Right lobe of liver (tissue), 6 donors: ENCODE results near the gene ZNF785. TPM values are rescaled to one million over a fixed set of nuclear protein-coding genes. Genes with fewer than 3 reads are reported as not detected.
A peak's percentile ranks its signal among the peaks of the same experiment; 100 is the strongest.

Source experiments
- ATAC-seq, 4 donors: fragments of 200-7000 bp; cut with Tn5 transposase; one replicate each; pipeline ENCODE4 v1.9.1; 2020; ENCODE audit warnings: mild to moderate bottlenecking in 4 of 4, moderate library complexity in 4 of 4
- DNase-seq, 3 donors: peaks; one replicate each; pipeline ENCODE4 v3.0.0-alpha.2; 2020
- H3K27ac ChIP-seq, 3 donors: fragments of 200-600 bp; one replicate each; pipeline ENCODE4 v1.8.0; 2022
- H3K27me3 ChIP-seq, 2 donors: fragments of 200-600 bp; one replicate each; pipeline ENCODE4 v1.8.0; 2022
- H3K36me3 ChIP-seq, 4 donors: fragments of 200-600 bp; sonication (generic) in 1 of 4; one replicate each; pipeline versions ENCODE4 v1.5.1 to v1.8.0; 2017 to 2022; ENCODE audit warnings: control low read depth in 1 of 4
- H3K4me1 ChIP-seq, 4 donors: fragments of 200-600 bp; sonication (generic) in 1 of 4; one replicate each; pipeline versions ENCODE4 v1.5.1 to v1.8.0; 2017 to 2022; ENCODE audit warnings: control low read depth in 1 of 4
- H3K4me3 ChIP-seq, 3 donors: fragments of 200-600 bp; one replicate each; pipeline ENCODE4 v1.8.0; 2022
- H3K9me3 ChIP-seq, 4 donors: fragments of 200-600 bp; sonication (generic) in 1 of 4; one replicate each; pipeline versions ENCODE4 v1.5.1 to v1.8.0; 2017 to 2022; ENCODE audit warnings: control low read depth in 1 of 4
- POLR2A ChIP-seq: fragments of 450-650 bp; IDR thresholded peaks from one replicate; pipeline ENCODE4 v1.6.1; 2017; ENCODE audit warnings: antibody characterized with exemption, mild to moderate bottlenecking
- WGBS: methylation state at CpG from one replicate; pipeline ENCODE4 v1.1.6; 2018; ENCODE audit warnings: low coverage, low lambda C conversion rate; ENCODE audit not compliant: insufficient coverage; ENCODE audit errors: missing lambda C conversion rate; 5-methylcytosine and 5-hydroxymethylcytosine counted together
- intact Hi-C, 2 donors: fragments of 100-400 bp; cut with DNase I; formaldehyde crosslinking; loops; one replicate each; pipeline versions ENCODE4 v1.11.2 to v1.14.1; 2022
- total RNA-seq, 6 experiments: library from RNA; depleted of rRNA in 2 of 6; stranded (reverse); fragments of >200 nt in 2 of 6; fragmentation: NEBNext Ultra II Directional in 3 of 6; extraction: Animal tissue kit (Norgen Biotek cat#: 25700) in 3 of 6; gene quantifications; one replicate each; pipeline versions ENCODE4 v1.1.0 to v1.2.4, GENCODE V29; 2016 to 2023
- TF ChIP-seq, protein P1 (sequence below), 4 donors: fragments of 200-600 bp in 3 of 4; fragments of 450-650 bp in 1 of 4; IDR thresholded peaks; one replicate each; pipeline versions ENCODE4 v1.5.1 to v1.8.0; 2016 to 2022; ENCODE audit warnings: antibody characterized with exemption in 4 of 4, mild to moderate bottlenecking in 2 of 4
- donor health status: DM: no; HTN: yes; CAD: no.
- donor health status: DM: no; HTN: no; CAD: no.
- donor health status: DM: no; HTN: no; CAD: no.
- donor health status: DM: no; HTN: yes; CAD: no.
- donor health status: DM: no; HTN: yes; CAD: no.

ZNF785 gene
- total RNA-seq, 6 experiments from 2014 or later, result 2.4 to 6.5 (median 5.6) TPM

GRCh38 chr16:30558789-30559377 is 26.6 kb downstream of the ZNF785 start:
- Histone ChIP-seq H3K27ac (peak overlapping the region; percentile 54 to 93 (median 90)), H3K4me1 (peaks cover 0 to 15% (median 0%) of the 10 kb centered on the region in 4 donors)
- 60% methylated on average over 9 of the region's 21 CpGs for WGBS

DNA sequence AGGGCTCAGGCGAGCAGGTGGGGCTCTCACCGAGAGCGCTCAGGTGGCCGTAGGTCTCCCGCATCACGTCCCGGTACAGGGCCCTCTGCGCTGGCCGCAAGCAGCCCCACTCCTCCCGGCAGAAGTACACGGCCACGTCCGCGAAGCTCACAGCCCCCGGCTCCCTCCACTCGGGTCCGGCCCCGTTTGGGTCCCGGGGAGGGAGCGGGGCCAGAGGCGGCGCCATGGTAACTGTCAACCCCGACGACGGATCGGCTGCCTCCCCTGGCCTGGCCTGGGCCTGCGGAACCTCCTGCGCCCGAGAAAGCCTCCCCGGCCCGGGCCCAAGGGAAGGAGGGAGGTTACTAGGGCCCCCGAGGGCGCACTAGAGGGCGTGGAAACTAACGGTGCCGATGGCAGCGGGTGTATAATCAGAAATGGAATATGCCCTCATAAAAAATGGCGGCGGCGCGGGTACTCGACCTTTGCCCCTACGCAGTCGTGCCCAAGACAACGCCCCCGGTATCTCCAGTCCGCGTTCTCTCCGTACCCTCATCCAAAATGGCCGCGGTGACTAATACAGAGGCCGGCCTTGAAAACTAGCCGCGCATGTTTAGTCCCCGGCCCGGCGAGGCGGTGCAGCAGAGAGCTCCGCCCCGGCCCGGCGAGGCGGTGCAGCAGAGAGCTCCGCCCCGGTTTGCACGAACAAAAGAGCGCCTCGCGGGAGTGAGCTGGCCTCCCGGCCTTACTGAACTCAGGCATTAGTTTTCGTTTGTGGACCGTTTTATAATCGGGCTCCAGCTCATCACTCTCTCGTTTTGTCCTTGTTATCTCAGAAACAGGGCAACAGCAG is 27.3 kb downstream of the ZNF785 start, which contains the start of gene ZNF764:
ZNF764 (minus strand) TSS at position 418 of the 832 bp plus-strand sequence; CDS start at position 226, 192 bp downstream.
- H3K9me3 ChIP-seq, result no peaks in the 10 kb centered on the region
- ATAC-seq (peak; percentile 93 to 97 (median 94)), DNase-seq (peak; percentile 97 to 99 (median 98))
- peaks cover 0 to 15% (median 0%) of the 10 kb centered on the region in 4 donors for H3K4me1 ChIP-seq
- peak; percentile 50 for TF ChIP-seq POLR2A
- TF ChIP-seq, protein P1, sequence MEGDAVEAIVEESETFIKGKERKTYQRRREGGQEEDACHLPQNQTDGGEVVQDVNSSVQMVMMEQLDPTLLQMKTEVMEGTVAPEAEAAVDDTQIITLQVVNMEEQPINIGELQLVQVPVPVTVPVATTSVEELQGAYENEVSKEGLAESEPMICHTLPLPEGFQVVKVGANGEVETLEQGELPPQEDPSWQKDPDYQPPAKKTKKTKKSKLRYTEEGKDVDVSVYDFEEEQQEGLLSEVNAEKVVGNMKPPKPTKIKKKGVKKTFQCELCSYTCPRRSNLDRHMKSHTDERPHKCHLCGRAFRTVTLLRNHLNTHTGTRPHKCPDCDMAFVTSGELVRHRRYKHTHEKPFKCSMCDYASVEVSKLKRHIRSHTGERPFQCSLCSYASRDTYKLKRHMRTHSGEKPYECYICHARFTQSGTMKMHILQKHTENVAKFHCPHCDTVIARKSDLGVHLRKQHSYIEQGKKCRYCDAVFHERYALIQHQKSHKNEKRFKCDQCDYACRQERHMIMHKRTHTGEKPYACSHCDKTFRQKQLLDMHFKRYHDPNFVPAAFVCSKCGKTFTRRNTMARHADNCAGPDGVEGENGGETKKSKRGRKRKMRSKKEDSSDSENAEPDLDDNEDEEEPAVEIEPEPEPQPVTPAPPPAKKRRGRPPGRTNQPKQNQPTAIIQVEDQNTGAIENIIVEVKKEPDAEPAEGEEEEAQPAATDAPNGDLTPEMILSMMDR (IDR thresholded peaks at IDR 0.05), result no peak
- WGBS, result 0% methylated on average over 5 of the region's 74 CpGs
- H3K4me3 ChIP-seq, result peak within 1 kb of the TSS; percentile 71 to 96 (median 78)
- peaks cover 0 to 13% (median 4%) of the 10 kb centered on the region in 4 donors for H3K36me3 ChIP-seq
- peak within 1 kb of the TSS; percentile 90 to 94 (median 93) for H3K27ac ChIP-seq
- intact Hi-C loops, result no loop called here
- no peaks in the 10 kb centered on the region for H3K27me3 ChIP-seq

More at GRCh38 chr16:30558789-30559377, 26.6 kb downstream of the ZNF785 start:
- intact Hi-C loops, result no loop called here
- H3K9me3 ChIP-seq, result no peaks in the 10 kb centered on the region
- DNase-seq (no peak), ATAC-seq (no peak)
- peaks cover 0 to 12% (median 4%) of the 10 kb centered on the region in 4 donors for H3K36me3 ChIP-seq
- no peaks in the 10 kb centered on the region for H3K27me3 ChIP-seq
- H3K4me3 ChIP-seq, result peak overlapping the region; percentile 10 to 96 (median 78)
- TF ChIP-seq, protein P1 (IDR thresholded peaks at IDR 0.05), result no peak
- TF ChIP-seq POLR2A, result no peak

- no peaks in the 10 kb centered on the region for H3K9me3 ChIP-seq
- peak in 2 of 4 donors; percentile 1 for ATAC-seq
- no peak for TF ChIP-seq POLR2A
- TF ChIP-seq, protein P1 (IDR thresholded peaks at IDR 0.05), result no peak
- intact Hi-C loops, result no loop called here
- no peaks in the 10 kb centered on the region for H3K27me3 ChIP-seq
- H3K4me3 ChIP-seq, result peak overlapping the region; percentile 71 to 96 (median 78)
- 0% methylated on average over 5 of the region's 17 CpGs for WGBS
- H3K4me1 ChIP-seq, result peaks cover 0 to 15% (median 0%) of the 10 kb centered on the region in 4 donors
- H3K27ac ChIP-seq, result peak overlapping the region; percentile 90 to 94 (median 93)
- H3K36me3 ChIP-seq, result peaks cover 0 to 13% (median 4%) of the 10 kb centered on the region in 4 donors
- peak in 1 of 3 donors; percentile 63 for DNase-seq
Measured at GRCh38 chr16:30557707-30557956, 27.9 kb downstream of the ZNF785 start.

DNA sequence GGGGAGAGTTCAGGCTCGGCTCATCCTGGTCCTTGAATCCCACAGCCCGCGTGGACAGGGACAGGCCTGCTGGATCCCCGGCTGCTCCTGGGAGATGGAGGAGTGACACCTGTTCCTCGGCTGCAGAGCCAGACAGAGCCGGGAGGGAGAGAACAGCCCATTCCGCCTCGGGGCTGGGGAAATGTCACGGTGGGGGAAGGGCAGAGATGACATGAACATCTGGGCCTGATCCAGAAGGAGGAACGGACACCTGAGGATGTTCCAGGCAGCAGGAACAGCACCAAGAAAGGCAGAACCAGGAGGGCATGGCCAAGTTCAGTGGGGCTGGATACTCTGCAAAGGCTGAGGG is 29.4 kb downstream of the ZNF785 start:
- peaks cover 0 to 13% (median 4%) of the 10 kb centered on the region in 4 donors for H3K36me3 ChIP-seq
- TF ChIP-seq POLR2A, result no peak
- TF ChIP-seq, protein P1 (IDR thresholded peaks at IDR 0.05), result no peak
- H3K27me3 ChIP-seq, result no peaks in the 10 kb centered on the region
- H3K4me1 ChIP-seq, result peaks cover 0 to 15% (median 0%) of the 10 kb centered on the region in 4 donors
- H3K27ac ChIP-seq, result no peak overlapping the region
- H3K9me3 ChIP-seq, result no peaks in the 10 kb centered on the region
- no peak for ATAC-seq
- 52% methylated on average over 2 of the region's 10 CpGs for WGBS
- intact Hi-C loops, result no loop called here
- H3K4me3 ChIP-seq, result no peak overlapping the region
- no peak for DNase-seq
